HG03354 (cell line): ENCODE results near the gene CBFB.

Experiments used
- ATAC-seq: cut with Tn5 transposase; IDR thresholded peaks from one replicate; pipeline ENCODE4 v1.9.1; 2021; ENCODE audit warnings: mild to moderate bottlenecking; ENCODE audit not compliant: unreplicated experiment, poor library complexity, severe bottlenecking

The CBFB gene

GRCh38 chr16:67015313-67015731 is 13.6 kb upstream of the CBFB start:
- ATAC-seq = no peak

GRCh38 chr16:67016143-67016542 is 12.8 kb upstream of the CBFB start:
- ATAC-seq = no peak

- ATAC-seq = no peak
These were observed 12.1 kb upstream of the CBFB start for GRCh38 chr16:67016681-67017420.

GRCh38 chr16:67017421-67017750 is 11.6 kb upstream of the CBFB start:
- ATAC-seq = no peak

- ATAC-seq = peak; percentile 88
These were observed 11.0 kb upstream of the CBFB start for GRCh38 chr16:67017810-67018488.

- ATAC-seq = no peak
These were observed 9.8 kb upstream of the CBFB start for GRCh38 chr16:67019171-67019570.

- no peak for ATAC-seq
These were observed 7.6 kb upstream of the CBFB start for GRCh38 chr16:67021321-67021720.

- ATAC-seq = no peak
These were observed 6.3 kb upstream of the CBFB start for GRCh38 chr16:67022531-67023214.

- no peak for ATAC-seq
These were observed 5.3 kb upstream of the CBFB start for GRCh38 chr16:67023689-67024088.

GRCh38 chr16:67024384-67025209 is 4.4 kb upstream of the CBFB start:
- ATAC-seq = no peak

- no peak for ATAC-seq
These were observed 3.8 kb upstream of the CBFB start for GRCh38 chr16:67025210-67025550.

- no peak for ATAC-seq
These were observed 2.4 kb upstream of the CBFB start for GRCh38 chr16:67026570-67026969.

GRCh38 chr16:67027046-67027445 is 1.9 kb upstream of the CBFB start:
- ATAC-seq = no peak

- no peak for ATAC-seq
These were observed 718 bp upstream of the CBFB start for GRCh38 chr16:67028167-67028695.

GRCh38 chr16:67029254-67030096 is 526 bp downstream of the CBFB start:
- peak; percentile 40 for ATAC-seq

GRCh38 chr16:67030221-67030962 is 1.4 kb downstream of the CBFB start:
- no peak for ATAC-seq

- ATAC-seq = no peak
These were observed 5.5 kb downstream of the CBFB start for GRCh38 chr16:67034487-67034886.

- ATAC-seq = no peak
These were observed 6.4 kb downstream of the CBFB start for GRCh38 chr16:67035364-67035763.
